Vagina (tissue), 2 donors: Measurements from ENCODE around the gene PGRMC2.

Experiments
- POLR2A ChIP-seq, 2 donors: fragments of 450-650 bp; IDR thresholded peaks; one replicate each; pipeline ENCODE4 v1.6.1; 2017; ENCODE audit warnings: antibody characterized with exemption in 2 of 2, mild to moderate bottlenecking in 2 of 2, moderate library complexity in 2 of 2
- POLR2AphosphoS5 ChIP-seq, 2 donors: sonication (generic); formaldehyde crosslinking; IDR thresholded peaks; one replicate each; pipeline ENCODE4 v1.9.0; 2017; ENCODE audit warnings: antibody characterized with exemption in 2 of 2, mild to moderate bottlenecking in 2 of 2, low read depth in 1 of 2; ENCODE audit not compliant: insufficient read depth in 1 of 2
- TF ChIP-seq, protein P1 (sequence below), 3 experiments: fragments of 450-650 bp in 2 of 3; fragments of 200-600 bp in 1 of 3; sonication (generic) in 1 of 3; IDR thresholded peaks; one replicate each; pipeline ENCODE4 v1.5.1; 2017 to 2019; ENCODE audit warnings: antibody characterized with exemption in 3 of 3, mild to moderate bottlenecking in 2 of 3, moderate library complexity in 2 of 3

DNA sequence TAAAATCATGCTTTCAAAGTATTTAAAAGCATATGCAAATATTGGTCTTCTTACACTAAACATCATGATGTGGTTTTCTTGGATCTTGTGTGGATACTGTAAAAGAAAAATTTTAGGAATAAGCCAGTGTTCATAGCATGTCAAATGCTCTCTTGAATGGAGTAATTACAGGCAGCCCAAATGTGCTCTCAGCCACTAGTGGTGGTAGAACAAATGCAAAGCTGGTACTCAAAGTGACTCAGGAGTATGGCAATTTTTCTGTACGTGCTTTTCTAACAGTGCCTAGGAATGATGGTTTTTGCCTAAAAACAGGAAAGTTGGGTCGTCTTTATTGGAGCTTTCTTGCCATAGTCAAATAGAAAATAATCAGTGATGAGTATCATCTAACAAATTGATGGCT lies 19.9 kb downstream of the PGRMC2 start:
- no peak for TF ChIP-seq POLR2A (IDR thresholded peaks at IDR 0.05)
- TF ChIP-seq, protein P1, sequence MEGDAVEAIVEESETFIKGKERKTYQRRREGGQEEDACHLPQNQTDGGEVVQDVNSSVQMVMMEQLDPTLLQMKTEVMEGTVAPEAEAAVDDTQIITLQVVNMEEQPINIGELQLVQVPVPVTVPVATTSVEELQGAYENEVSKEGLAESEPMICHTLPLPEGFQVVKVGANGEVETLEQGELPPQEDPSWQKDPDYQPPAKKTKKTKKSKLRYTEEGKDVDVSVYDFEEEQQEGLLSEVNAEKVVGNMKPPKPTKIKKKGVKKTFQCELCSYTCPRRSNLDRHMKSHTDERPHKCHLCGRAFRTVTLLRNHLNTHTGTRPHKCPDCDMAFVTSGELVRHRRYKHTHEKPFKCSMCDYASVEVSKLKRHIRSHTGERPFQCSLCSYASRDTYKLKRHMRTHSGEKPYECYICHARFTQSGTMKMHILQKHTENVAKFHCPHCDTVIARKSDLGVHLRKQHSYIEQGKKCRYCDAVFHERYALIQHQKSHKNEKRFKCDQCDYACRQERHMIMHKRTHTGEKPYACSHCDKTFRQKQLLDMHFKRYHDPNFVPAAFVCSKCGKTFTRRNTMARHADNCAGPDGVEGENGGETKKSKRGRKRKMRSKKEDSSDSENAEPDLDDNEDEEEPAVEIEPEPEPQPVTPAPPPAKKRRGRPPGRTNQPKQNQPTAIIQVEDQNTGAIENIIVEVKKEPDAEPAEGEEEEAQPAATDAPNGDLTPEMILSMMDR (IDR thresholded peaks at IDR 0.05): no peak
- TF ChIP-seq POLR2AphosphoS5 (IDR thresholded peaks at IDR 0.05; ENCODE audit: insufficient read depth in 1 of 2, low read depth in 1 of 2): no peak
